Keratinocyte (primary cell): ENCODE measurements around the gene TUFT1. TPM values are rescaled to one million over a fixed set of nuclear protein-coding genes. Genes with fewer than 3 reads are reported as not detected.
A peak's percentile ranks its signal among the peaks of the same experiment; 100 is the strongest.

Experiments
- DNase-seq: peaks from one replicate; pipeline ENCODE4 v3.0.0-alpha.2; 2011; ENCODE audit warnings: low read depth, missing footprints, low spot score
- FAIRE-seq: peaks from 2 replicates; lab custom pipeline; 2011; peaks lifted over from hg19 to GRCh38; lab: Jason Lieb, UNC
- H2AFZ ChIP-seq: 2 replicates; pipeline ENCODE4 v1.6.0; 2012; ENCODE audit warnings: low read length, control low read depth, inconsistent platforms; ENCODE audit not compliant: control insufficient read depth
- H3K27ac ChIP-seq: 2 replicates; pipeline ENCODE4 v1.5.1; 2011; ENCODE audit warnings: low read length; ENCODE audit not compliant: control insufficient read depth, insufficient read depth
- H3K27me3 ChIP-seq: 3 replicates; pipeline ENCODE4 v1.6.0; 2011; ENCODE audit warnings: low read length; ENCODE audit not compliant: control insufficient read depth, insufficient read depth; ENCODE audit errors: extremely low read depth
- H3K36me3 ChIP-seq, 2 experiments: 2 replicates in 1 of 2; 3 replicates in 1 of 2; pipeline ENCODE4 v1.5.1; 2011; ENCODE audit warnings: low read length in 2 of 2, mild to moderate bottlenecking in 1 of 2; ENCODE audit not compliant: control insufficient read depth in 2 of 2, insufficient read depth in 2 of 2; ENCODE audit errors: extremely low read depth in 1 of 2
- H3K4me1 ChIP-seq: 3 replicates; pipeline ENCODE4 v1.5.1; 2011; ENCODE audit warnings: low read length; ENCODE audit not compliant: control insufficient read depth, insufficient read depth; ENCODE audit errors: extremely low read depth
- H3K4me2 ChIP-seq: 3 replicates; pipeline ENCODE4 v1.6.0; 2011; ENCODE audit warnings: low read depth, low read length; ENCODE audit not compliant: control insufficient read depth, insufficient read depth; ENCODE audit errors: extremely low read depth
- H3K4me3 ChIP-seq, 3 experiments: fragments of 200-600 bp in 1 of 3; sonication (generic) in 1 of 3; 2 replicates in 2 of 3; 3 replicates in 1 of 3; pipeline ENCODE4 v1.5.1; 2011 to 2016; ENCODE audit warnings: low read length in 3 of 3, mild to moderate bottlenecking in 3 of 3, control low read depth in 2 of 3, inconsistent platforms in 1 of 3, low read depth in 1 of 3, mixed read lengths in 1 of 3, mixed run types in 1 of 3, moderate library complexity in 1 of 3; ENCODE audit not compliant: control insufficient read depth in 2 of 3, insufficient read depth in 2 of 3; ENCODE audit errors: extremely low read depth in 1 of 3
- H3K79me2 ChIP-seq: 2 replicates; pipeline ENCODE4 v1.6.0; 2012; ENCODE audit warnings: low read length; ENCODE audit not compliant: control insufficient read depth, insufficient read depth
- H3K9ac ChIP-seq: 3 replicates; pipeline ENCODE4 v1.6.0; 2011; ENCODE audit warnings: low read length; ENCODE audit not compliant: control insufficient read depth, insufficient read depth; ENCODE audit errors: extremely low read depth
- H3K9me1 ChIP-seq: 3 replicates; pipeline ENCODE4 v1.6.0; 2011; ENCODE audit warnings: low read length; ENCODE audit not compliant: control insufficient read depth, insufficient read depth; ENCODE audit errors: extremely low read depth
- H3K9me3 ChIP-seq: 2 replicates; pipeline ENCODE4 v1.5.1; 2012; ENCODE audit warnings: low read depth, low read length; ENCODE audit not compliant: control insufficient read depth
- H4K20me1 ChIP-seq: 3 replicates; pipeline ENCODE4 v1.6.0; 2011; ENCODE audit warnings: low read length; ENCODE audit not compliant: control insufficient read depth, insufficient read depth; ENCODE audit errors: extremely low read depth
- CTCF ChIP-seq, 3 experiments: IDR thresholded peaks in 1 of 3; conservative IDR thresholded peaks in 1 of 3; optimal IDR thresholded peaks in 1 of 3; 2 replicates in 2 of 3; 3 replicates in 1 of 3; pipeline versions ENCODE3 to v1.5.1; 2011; ENCODE audit warnings: low read length in 3 of 3, mild to moderate bottlenecking in 3 of 3, moderate library complexity in 2 of 3, control low read depth in 1 of 3, inconsistent platforms in 1 of 3; ENCODE audit not compliant: insufficient read depth in 2 of 3; ENCODE audit errors: extremely low read depth in 1 of 3
- EZH2 ChIP-seq: IDR thresholded peaks from one replicate; pipeline ENCODE4 v1.6.1; 2012; ENCODE audit warnings: inconsistent platforms, mild to moderate bottlenecking, low read length, moderate library complexity
- dilution Hi-C: fragments of 300-500 bp; cut with MboI; formaldehyde crosslinking; loops from one replicate; pipeline ENCODE4 v1.7.0; 2020; ENCODE audit warnings: low sequenced_read_pairs; ENCODE audit not compliant: extremely low pct_ligation_motif_present
- polyA plus RNA-seq, 5 experiments: library from polyadenylated mRNA; depleted of rRNA in 3 of 5; stranded (reverse) in 3 of 5; stranded (forward) in 1 of 5; unstranded in 1 of 5; fragments of >200 nt; gene quantifications; 1 replicate in 1 of 5; 2 replicates in 3 of 5; 3 replicates in 1 of 5; pipeline versions ENCODE4 v1.2.1 to v1.2.3, GENCODE V29; 2011 to 2012; ENCODE audit warnings: missing spikeins in 2 of 5, low read depth in 1 of 5, low replicate concordance in 1 of 5

TUFT1 gene
- polyA plus RNA-seq, 1 donor (not counting 4 experiments of a cell fraction or from before 2014, with no cell fraction given): 70.0 TPM

- H4K20me1 ChIP-seq: no peaks in the 10 kb centered on the region
- H3K4me1 ChIP-seq: peaks cover 22% of the 10 kb centered on the region
- no peaks in the 10 kb centered on the region for H3K36me3 ChIP-seq
- H3K79me2 ChIP-seq: no peaks in the 10 kb centered on the region
- no peak overlapping the region for H3K27ac ChIP-seq
- no peak for TF ChIP-seq EZH2
- TF ChIP-seq CTCF (optimal IDR thresholded peaks at IDR 0.05 in 1 of 3, IDR thresholded peaks at IDR 0.05 in 1 of 3, conservative IDR thresholded peaks at IDR 0.05 in 1 of 3; ENCODE audit: extremely low read depth in 1 of 3, insufficient read depth in 2 of 3, low read length in 3 of 3): no peak
- no peak overlapping the region for H3K4me2 ChIP-seq
- FAIRE-seq: no peak
- dilution Hi-C loops: no loop called here
- no peak overlapping the region for H2AFZ ChIP-seq
- no peak for DNase-seq
- H3K9ac ChIP-seq: no peak overlapping the region
- no peaks in the 10 kb centered on the region for H3K9me1 ChIP-seq
- no peaks in the 10 kb centered on the region for H3K9me3 ChIP-seq
- H3K4me3 ChIP-seq: no peak overlapping the region
- H3K27me3 ChIP-seq: no peaks in the 10 kb centered on the region
Measured at GRCh38 chr1:151604291-151604690, 64.2 kb downstream of the TUFT1 start.

- TF ChIP-seq EZH2 (no peak), CTCF (optimal IDR thresholded peaks at IDR 0.05 in 1 of 3, IDR thresholded peaks at IDR 0.05 in 1 of 3, conservative IDR thresholded peaks at IDR 0.05 in 1 of 3; ENCODE audit: extremely low read depth in 1 of 3, insufficient read depth in 2 of 3, low read length in 3 of 3) (no peak)
- peak; percentile 64 for FAIRE-seq
- Histone ChIP-seq H3K4me2 (peak overlapping the region; percentile 41), H3K27ac (no peak overlapping the region), H2AFZ (no peak overlapping the region), H3K4me1 (peaks cover 27% of the 10 kb centered on the region), H3K27me3 (no peaks in the 10 kb centered on the region), H3K4me3 (no peak overlapping the region), H3K9ac (no peak overlapping the region), H4K20me1 (no peaks in the 10 kb centered on the region), H3K79me2 (no peaks in the 10 kb centered on the region), H3K36me3 (no peaks in the 10 kb centered on the region), H3K9me1 (no peaks in the 10 kb centered on the region), H3K9me3 (no peaks in the 10 kb centered on the region)
- DNase-seq: peak; percentile 92
- dilution Hi-C loops: no loop called here
Measured at GRCh38 chr1:151606384-151606783, 66.3 kb downstream of the TUFT1 start.
